HG03442 (cell line): Measurements from ENCODE around the gene NOC2L.

Experiments used
- ATAC-seq: cut with Tn5 transposase; IDR thresholded peaks from one replicate; pipeline ENCODE4 v1.9.1; 2021; ENCODE audit warnings: mild to moderate bottlenecking, moderate library complexity; ENCODE audit not compliant: unreplicated experiment

NOC2L gene

GRCh38 chr1:932776-933602 is 26.1 kb downstream of the NOC2L start:
- no peak for ATAC-seq

GRCh38 chr1:932173-932510 is 26.9 kb downstream of the NOC2L start:
- no peak for ATAC-seq

GRCh38 chr1:931380-932172 is 27.5 kb downstream of the NOC2L start:
- ATAC-seq, result no peak

DNA sequence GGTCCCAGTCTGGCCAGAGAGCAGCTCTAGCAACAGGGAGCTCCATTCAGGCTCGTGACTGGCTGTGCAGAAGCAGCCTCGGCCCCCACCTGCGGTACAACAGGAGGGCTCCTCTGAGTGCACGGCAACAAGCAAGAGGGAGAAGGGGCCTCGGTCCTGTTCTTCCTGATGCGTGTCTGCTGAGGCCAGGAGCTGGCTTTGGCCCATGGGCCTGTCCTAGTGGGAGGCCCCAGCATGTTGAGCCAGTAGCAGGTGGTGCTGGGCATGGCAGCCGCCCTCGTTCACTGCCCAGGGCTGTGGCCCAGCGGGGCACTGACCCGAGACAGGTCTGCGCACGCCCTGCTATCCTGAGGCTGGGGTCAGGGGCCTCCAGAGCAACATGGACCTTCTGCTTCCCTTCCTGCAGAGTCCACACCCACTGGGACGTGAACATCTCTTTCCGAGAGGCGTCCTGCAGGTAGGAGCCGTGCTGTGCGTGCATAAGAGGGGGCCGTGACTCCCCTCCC is 28.4 kb downstream of the NOC2L start:
- no peak for ATAC-seq

GRCh38 chr1:929712-930632 is 29.1 kb downstream of the NOC2L start:
- ATAC-seq, result no peak

GRCh38 chr1:928825-929661 is 30.0 kb downstream of the NOC2L start:
- ATAC-seq, result no peak

GRCh38 chr1:927748-928147 is 31.3 kb downstream of the NOC2L start:
- no peak for ATAC-seq

GRCh38 chr1:927234-927633 is 31.8 kb downstream of the NOC2L start:
- no peak for ATAC-seq

GRCh38 chr1:925561-926421 is 33.3 kb downstream of the NOC2L start:
- ATAC-seq, result no peak

- no peak for ATAC-seq
Observed at GRCh38 chr1:924656-925560, 34.1 kb downstream of the NOC2L start.

- ATAC-seq, result no peak
Observed at GRCh38 chr1:923991-924655, 34.9 kb downstream of the NOC2L start.

DNA sequence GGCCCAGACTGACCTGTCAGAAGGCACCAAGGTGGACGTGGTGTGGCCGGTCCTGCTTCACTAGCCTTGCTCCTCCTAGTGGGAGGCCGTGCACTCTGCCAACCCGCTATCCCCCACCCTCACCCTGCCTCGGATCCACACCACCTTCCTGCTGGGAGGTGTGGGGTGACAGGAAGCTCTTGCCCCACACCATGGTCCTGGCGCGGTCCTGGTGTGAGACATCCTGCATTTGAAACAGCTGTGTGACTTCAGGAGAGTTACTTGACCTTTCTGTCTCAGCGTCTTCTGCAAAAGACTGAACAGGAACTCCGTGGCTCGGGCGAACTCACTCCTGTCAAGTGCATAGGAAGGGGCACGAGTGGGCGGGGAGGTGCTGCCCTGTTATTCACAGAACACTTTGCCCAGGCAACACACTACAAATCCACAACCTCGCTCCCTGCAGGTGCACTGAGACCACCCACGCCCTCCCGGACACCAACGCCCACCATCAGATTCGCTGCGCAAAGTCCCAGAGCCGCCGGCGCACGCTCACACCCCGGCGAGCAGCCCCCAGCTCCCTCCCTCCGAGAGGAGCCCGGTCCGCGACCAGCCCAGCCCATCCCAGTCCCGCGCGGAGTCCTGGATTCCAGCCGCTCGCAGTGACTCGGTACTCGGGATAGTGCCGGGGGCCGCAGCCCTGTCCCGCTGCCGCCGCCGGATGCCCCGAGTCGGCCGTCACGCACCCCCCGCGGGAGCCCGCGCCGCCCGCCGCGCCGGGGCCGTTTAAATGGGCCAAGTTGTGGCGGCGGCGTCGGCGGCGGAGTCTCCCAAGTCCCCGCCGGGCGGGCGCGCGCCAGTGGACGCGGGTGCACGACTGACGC is 35.7 kb downstream of the NOC2L start, which contains the start of gene SAMD11:
SAMD11 (plus strand) TSS at position 793 of the 860 bp plus-strand sequence. CDS start 509 bp downstream, outside the sequence.
- ATAC-seq, result no peak

DNA sequence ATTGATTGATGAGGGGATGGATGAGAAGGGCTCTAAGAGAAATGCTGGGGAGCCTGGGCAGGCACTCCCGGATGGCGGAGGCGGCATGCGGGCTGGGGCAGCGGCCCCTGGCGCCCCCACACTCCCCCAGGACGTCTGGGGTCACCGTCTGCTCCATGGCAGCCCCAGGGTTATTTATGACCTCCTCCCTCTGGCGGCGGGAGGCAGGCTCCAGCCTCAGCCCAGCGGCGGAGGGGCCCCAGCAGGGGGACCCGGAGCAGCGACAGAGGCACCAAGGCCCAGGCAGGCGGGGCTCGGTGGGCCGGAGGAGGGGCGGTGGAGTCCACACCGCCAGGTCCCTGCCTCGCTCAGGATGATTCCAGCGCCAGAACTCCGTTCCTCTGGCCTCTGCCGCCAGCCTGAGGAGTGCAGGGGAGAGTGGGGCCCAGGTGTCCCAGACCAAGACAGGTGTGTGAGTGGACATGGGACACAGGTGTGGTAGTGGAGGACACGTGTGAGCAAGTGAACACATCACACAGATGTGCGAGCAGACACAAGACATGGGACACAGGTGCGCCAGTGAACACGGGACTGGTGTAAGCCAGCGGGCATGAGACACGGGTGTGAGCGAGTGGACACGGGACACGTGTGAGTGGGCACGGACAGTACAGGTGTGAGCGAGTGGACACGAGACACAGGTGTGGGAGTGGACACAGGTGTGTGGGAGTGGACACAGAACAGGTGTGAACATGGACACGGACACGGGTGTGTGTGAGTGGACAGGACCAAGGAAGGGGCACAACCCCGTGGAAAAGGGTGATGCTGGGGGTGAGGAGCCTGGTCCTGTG is 37.8 kb downstream of the NOC2L start:
- no peak for ATAC-seq

DNA sequence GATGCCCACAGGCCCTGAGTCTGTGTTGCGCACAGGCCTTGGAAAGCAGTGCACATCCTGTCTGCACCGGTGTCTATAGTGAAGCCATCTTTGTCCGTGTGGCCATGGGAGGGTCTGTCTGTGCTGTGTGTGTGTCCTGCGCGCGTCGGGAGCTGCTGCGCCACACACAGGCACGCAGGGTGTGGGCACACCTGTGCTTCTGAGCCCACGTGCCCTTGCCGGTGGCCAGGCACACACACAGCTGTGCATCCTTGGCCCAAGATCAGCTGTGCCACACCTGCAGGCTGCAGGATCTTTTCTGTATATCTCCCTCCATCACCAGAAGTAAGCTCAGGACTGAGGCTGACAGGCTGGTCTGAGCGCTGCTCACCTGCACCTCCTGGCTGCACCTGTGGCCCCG is 38.5 kb downstream of the NOC2L start:
- no peak for ATAC-seq

DNA sequence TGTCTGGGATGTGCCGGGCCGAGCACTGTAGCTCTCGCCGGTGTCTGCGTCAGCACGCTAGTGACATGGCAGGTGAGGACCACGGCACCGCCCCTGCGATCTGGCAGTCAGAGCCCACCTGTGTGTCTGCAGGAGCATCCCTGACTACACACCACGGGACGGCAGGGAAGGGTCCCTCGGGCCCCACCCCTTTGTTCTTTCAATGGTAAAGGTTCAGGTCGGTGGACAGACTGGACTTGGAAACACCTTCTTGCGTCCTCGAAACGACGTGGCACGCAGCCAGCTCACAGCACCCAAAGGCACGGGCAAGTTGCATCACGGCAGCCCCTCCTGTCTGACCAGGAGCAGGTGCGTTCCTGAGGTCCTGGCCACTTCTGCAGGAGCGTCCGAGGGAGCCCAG is 39.0 kb downstream of the NOC2L start:
- ATAC-seq, result no peak
